Panc1 (cell line): Measurements from ENCODE around the gene AIG1. TPM values are rescaled to one million over a fixed set of nuclear protein-coding genes. Genes with fewer than 3 reads are reported as not detected.

Experiments
- ATAC-seq: fragments of 200-7000 bp; cut with Tn5 transposase; 2 replicates; pipeline ENCODE4 v1.9.1; 2020; ENCODE audit warnings: mild to moderate bottlenecking, moderate library complexity
- BruUV-seq: library from RNA; stranded (reverse); fragments of 400-500 nt; replicated peaks from 2 replicates; lab custom pipeline; 2021; lab: Mats Ljungman, UMichigan
- CTCF ChIA-PET: fragments of 300-600 bp; sonication (Branson Sonifier 250); formaldehyde crosslinking; loops from one replicate; lab custom pipeline; 2022; ENCODE audit warnings: antibody characterized with exemption; lab: Charles Lee
- POLR2A ChIA-PET: fragments of 300-600 bp; sonication (Branson Sonifier 250); formaldehyde crosslinking; loops from one replicate; lab custom pipeline; 2022; ENCODE audit warnings: antibody characterized with exemption; lab: Charles Lee
- DNase-seq: peaks from one replicate; pipeline ENCODE4 v3.0.0-alpha.2; 2010; ENCODE audit warnings: low read depth, low spot score
- H3K27ac ChIP-seq: 2 replicates; pipeline ENCODE4 v1.5.1; 2011; ENCODE audit warnings: mild to moderate bottlenecking, low read length, inconsistent platforms
- H3K27me3 ChIP-seq: fragments of 200-500 bp; sonication (Bioruptor generic); 2 replicates; pipeline ENCODE4 v1.6.0; 2014; ENCODE audit warnings: low read length, inconsistent platforms; ENCODE audit not compliant: control insufficient read depth, insufficient read depth
- H3K36me3 ChIP-seq: fragments of 200-500 bp; sonication (Bioruptor generic); 2 replicates; pipeline ENCODE4 v1.5.1; 2014; ENCODE audit warnings: inconsistent platforms, mild to moderate bottlenecking, low read length, moderate library complexity; ENCODE audit not compliant: control insufficient read depth, insufficient read depth
- H3K4me1 ChIP-seq: 2 replicates; pipeline ENCODE4 v1.5.1; 2011; ENCODE audit warnings: inconsistent platforms, mild to moderate bottlenecking, low read length, moderate library complexity; ENCODE audit not compliant: control insufficient read depth, insufficient read depth
- H3K4me3 ChIP-seq, 2 experiments: 2 replicates each; pipeline ENCODE4 v1.5.1; 2011 to 2012; ENCODE audit warnings: low read depth in 2 of 2, low read length in 2 of 2, mild to moderate bottlenecking in 2 of 2, inconsistent platforms in 1 of 2, moderate library complexity in 1 of 2
- H3K9me3 ChIP-seq: fragments of 200-500 bp; sonication (Bioruptor generic); 2 replicates; pipeline ENCODE4 v1.5.1; 2014; ENCODE audit warnings: low read depth, mild to moderate bottlenecking, inconsistent platforms, low read length, moderate library complexity; ENCODE audit not compliant: control insufficient read depth, insufficient read depth
- POLR2AphosphoS5 ChIP-seq: IDR thresholded peaks from 2 replicates; pipeline ENCODE4 v1.6.1; 2012; ENCODE audit warnings: mild to moderate bottlenecking, low read depth, low read length, moderate library complexity
- SIN3A ChIP-seq: IDR thresholded peaks from 2 replicates; pipeline ENCODE4 v1.6.1; 2012; ENCODE audit warnings: low read depth, mild to moderate bottlenecking, low read length, moderate library complexity, borderline replicate concordance; ENCODE audit not compliant: insufficient read depth
- TCF7L2 ChIP-seq: IDR thresholded peaks from 2 replicates; pipeline ENCODE4 v1.6.1; 2011; ENCODE audit warnings: mild to moderate bottlenecking, low read depth, low read length, inconsistent platforms
- in situ Hi-C: cut with HindIII; loops from 2 replicates; pipeline ENCODE4 v1.10.0; 2016; ENCODE audit warnings: low sequenced_read_pairs, low pct_unique_long_range_greater_than_20kb
- intact Hi-C: fragments of 100-400 bp; cut with micrococcal nuclease; formaldehyde crosslinking; loops from one replicate; pipeline ENCODE4 v1.10.0; 2022; ENCODE audit not compliant: unreplicated experiment
- total RNA-seq: library from RNA; stranded (reverse); gene quantifications from one replicate; pipeline ENCODE4 v1.2.1, GENCODE V29; 2021; ENCODE audit not compliant: unreplicated experiment
- TF ChIP-seq, protein P1 (sequence below), 2 experiments: IDR thresholded peaks; 2 replicates each; pipeline ENCODE4 v1.6.1; 2011 to 2012; ENCODE audit warnings: low read depth in 2 of 2, control low read depth in 1 of 2, low read length in 1 of 2, mild to moderate bottlenecking in 1 of 2, moderate library complexity in 1 of 2; ENCODE audit not compliant: insufficient read depth in 1 of 2
- TF ChIP-seq, protein P2 (sequence below): fragments of 450-650 bp; IDR thresholded peaks from 2 replicates; pipeline ENCODE4 v1.5.1; 2017; ENCODE audit warnings: mild to moderate bottlenecking

AIG1 gene
- total RNA-seq, 1 experiment from 2014 or later, result 23.9 TPM

GRCh38 chr6:143130928-143131327 is 70.2 kb downstream of the AIG1 start:
- Histone ChIP-seq H3K27ac (no peak overlapping the region), H3K27me3 (no peaks in the 10 kb centered on the region), H3K4me1 (no peaks in the 10 kb centered on the region), H3K4me3 (no peak overlapping the region), H3K36me3 (no peaks in the 10 kb centered on the region), H3K9me3 (peaks cover 18% of the 10 kb centered on the region; the same call in 1 of the 2 replicates)
- in situ Hi-C loops, result no loop called here
- BruUV-seq, result no TSS peak
- ATAC-seq (no peak), DNase-seq (no peak)
- TF ChIP-seq SIN3A, result no peak
- no peak for TF ChIP-seq POLR2AphosphoS5
- TF ChIP-seq, protein P1, sequence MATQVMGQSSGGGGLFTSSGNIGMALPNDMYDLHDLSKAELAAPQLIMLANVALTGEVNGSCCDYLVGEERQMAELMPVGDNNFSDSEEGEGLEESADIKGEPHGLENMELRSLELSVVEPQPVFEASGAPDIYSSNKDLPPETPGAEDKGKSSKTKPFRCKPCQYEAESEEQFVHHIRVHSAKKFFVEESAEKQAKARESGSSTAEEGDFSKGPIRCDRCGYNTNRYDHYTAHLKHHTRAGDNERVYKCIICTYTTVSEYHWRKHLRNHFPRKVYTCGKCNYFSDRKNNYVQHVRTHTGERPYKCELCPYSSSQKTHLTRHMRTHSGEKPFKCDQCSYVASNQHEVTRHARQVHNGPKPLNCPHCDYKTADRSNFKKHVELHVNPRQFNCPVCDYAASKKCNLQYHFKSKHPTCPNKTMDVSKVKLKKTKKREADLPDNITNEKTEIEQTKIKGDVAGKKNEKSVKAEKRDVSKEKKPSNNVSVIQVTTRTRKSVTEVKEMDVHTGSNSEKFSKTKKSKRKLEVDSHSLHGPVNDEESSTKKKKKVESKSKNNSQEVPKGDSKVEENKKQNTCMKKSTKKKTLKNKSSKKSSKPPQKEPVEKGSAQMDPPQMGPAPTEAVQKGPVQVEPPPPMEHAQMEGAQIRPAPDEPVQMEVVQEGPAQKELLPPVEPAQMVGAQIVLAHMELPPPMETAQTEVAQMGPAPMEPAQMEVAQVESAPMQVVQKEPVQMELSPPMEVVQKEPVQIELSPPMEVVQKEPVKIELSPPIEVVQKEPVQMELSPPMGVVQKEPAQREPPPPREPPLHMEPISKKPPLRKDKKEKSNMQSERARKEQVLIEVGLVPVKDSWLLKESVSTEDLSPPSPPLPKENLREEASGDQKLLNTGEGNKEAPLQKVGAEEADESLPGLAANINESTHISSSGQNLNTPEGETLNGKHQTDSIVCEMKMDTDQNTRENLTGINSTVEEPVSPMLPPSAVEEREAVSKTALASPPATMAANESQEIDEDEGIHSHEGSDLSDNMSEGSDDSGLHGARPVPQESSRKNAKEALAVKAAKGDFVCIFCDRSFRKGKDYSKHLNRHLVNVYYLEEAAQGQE (IDR thresholded peaks at IDR 0.05; ENCODE audit: insufficient read depth in 1 of 2, low read depth in 2 of 2, low read length in 1 of 2), result no peak
- ChIA-PET POLR2A (no interaction called here), CTCF (no interaction called here)
- intact Hi-C loops, result no loop called here

DNA sequence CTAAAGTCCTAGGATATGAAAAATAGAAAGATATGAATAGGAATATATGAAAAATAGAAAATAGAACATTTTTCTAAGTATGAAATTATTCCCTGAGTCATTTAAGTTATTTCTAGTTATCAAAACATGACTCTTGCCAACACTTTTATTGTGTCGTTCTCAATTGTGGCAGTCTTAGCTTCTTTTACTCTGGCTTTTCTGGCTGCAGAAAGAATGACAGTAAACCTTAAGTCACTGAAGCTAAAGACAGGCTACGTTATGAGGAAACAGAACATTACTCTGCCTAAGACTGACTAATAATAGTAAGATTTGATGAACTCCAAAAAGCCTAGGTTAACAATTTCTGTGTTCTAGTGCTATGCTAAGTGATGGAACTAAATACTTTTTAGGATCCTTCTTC is 74.6 kb downstream of the AIG1 start:
- no peak for DNase-seq
- TF ChIP-seq, protein P1 (IDR thresholded peaks at IDR 0.05; ENCODE audit: insufficient read depth in 1 of 2, low read depth in 2 of 2, low read length in 1 of 2), result no peak
- TF ChIP-seq, protein P2, sequence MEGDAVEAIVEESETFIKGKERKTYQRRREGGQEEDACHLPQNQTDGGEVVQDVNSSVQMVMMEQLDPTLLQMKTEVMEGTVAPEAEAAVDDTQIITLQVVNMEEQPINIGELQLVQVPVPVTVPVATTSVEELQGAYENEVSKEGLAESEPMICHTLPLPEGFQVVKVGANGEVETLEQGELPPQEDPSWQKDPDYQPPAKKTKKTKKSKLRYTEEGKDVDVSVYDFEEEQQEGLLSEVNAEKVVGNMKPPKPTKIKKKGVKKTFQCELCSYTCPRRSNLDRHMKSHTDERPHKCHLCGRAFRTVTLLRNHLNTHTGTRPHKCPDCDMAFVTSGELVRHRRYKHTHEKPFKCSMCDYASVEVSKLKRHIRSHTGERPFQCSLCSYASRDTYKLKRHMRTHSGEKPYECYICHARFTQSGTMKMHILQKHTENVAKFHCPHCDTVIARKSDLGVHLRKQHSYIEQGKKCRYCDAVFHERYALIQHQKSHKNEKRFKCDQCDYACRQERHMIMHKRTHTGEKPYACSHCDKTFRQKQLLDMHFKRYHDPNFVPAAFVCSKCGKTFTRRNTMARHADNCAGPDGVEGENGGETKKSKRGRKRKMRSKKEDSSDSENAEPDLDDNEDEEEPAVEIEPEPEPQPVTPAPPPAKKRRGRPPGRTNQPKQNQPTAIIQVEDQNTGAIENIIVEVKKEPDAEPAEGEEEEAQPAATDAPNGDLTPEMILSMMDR, result no peak
- TF ChIP-seq POLR2AphosphoS5, result no peak
- TF ChIP-seq TCF7L2, result no peak
- TF ChIP-seq SIN3A, result no peak
- intact Hi-C loops (no loop called here), in situ Hi-C loops (no loop called here)
- ChIA-PET CTCF (no interaction called here), POLR2A (no interaction called here)
- no TSS peak for BruUV-seq
- no peak overlapping the region for H3K27ac ChIP-seq
- no peaks in the 10 kb centered on the region for H3K27me3 ChIP-seq
- H3K4me3 ChIP-seq, result no peak overlapping the region
- peaks cover 18% of the 10 kb centered on the region; the same call in 1 of the 2 replicates for H3K9me3 ChIP-seq
- no peaks in the 10 kb centered on the region for H3K36me3 ChIP-seq
- no peaks in the 10 kb centered on the region for H3K4me1 ChIP-seq
- no peak for ATAC-seq
